ENCODE measurements around the gene C1orf174. TPM values are rescaled to one million over a fixed set of nuclear protein-coding genes. Genes with fewer than 3 reads are reported as not detected.

C1orf174 gene
- total and polyA plus RNA-seq, 2 experiments from 2014 or later = 17.6 to 22.2 TPM

DNA sequence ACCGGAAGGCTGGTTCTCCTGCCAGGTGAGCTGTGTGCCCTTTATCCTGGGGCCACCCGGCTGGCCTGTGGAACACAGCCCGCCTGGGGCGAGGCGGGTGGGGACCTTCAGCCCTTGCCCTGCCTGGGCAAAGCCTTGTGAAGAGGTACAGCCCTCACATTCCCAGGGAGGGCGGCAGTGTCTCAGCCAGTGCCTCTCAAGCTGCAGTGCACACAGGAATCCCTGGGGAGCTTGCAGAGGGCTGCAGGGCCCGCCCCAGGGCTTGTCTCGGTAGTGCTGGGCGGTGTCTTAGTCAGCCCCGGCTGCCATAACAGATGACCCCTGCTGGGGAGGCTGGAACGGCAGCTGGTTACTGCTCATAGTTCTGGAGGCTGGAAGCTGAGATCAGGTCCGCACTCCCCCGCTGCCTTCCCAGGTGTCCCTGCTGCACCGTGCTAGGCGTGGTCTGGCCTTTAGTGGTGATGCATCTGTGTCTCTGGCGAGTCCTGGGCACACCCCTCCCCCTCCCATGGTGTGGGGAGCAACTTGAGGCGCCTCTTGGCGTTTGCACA is 30.2 kb downstream of the C1orf174 start:
- H3K27ac ChIP-seq = no peak overlapping the region
- TF ChIP-seq CTCF (IDR thresholded peaks at IDR 0.05; ENCODE audit: low read depth, low read length) = no peak
- H3K9me3 ChIP-seq (ENCODE audit: low read depth) = no peaks in the 10 kb centered on the region
- no peaks in the 10 kb centered on the region for H3K36me3 ChIP-seq
- H3K27me3 ChIP-seq = no peaks in the 10 kb centered on the region
- DNase-seq (ENCODE audit: low read depth in 1 of 2, low spot score in 1 of 2) = peak in 1 of 2 donors; percentile 17
- no peaks in the 10 kb centered on the region for H3K4me1 ChIP-seq (ENCODE audit: low read depth)
- H3K4me3 ChIP-seq = no peak overlapping the region

DNA sequence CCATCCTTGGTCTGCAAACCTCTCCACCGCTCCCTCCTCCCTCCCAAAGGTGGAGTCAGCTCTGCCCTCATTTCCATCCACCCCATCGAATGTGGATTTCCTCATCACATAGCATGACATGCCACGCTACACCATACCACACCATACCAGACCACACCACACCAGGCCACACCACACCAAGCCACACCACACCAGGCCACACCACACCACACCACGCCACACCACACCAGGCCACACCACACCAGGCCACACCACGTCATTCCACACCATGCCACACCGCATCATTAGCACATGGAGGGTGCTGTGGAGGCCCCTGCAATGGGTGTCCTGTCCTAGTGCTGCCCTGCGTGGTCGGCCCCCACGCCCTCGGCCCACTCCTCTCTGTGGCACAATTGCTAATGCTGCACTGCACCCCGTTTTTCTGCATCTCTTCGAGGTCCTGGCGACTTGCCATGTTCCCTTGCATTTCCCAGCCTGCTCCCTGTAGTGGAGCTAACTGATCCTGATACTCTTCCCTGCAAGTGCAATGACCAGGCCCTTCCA is 31.5 kb downstream of the C1orf174 start:
- DNase-seq (ENCODE audit: low read depth in 1 of 2, low spot score in 1 of 2) = no peak
- H3K9me3 ChIP-seq (ENCODE audit: low read depth) = no peaks in the 10 kb centered on the region

GRCh38 chr1:3865606-3866160 is 34.4 kb downstream of the C1orf174 start:
- no peak for TF ChIP-seq CTCF (IDR thresholded peaks at IDR 0.05; ENCODE audit: low read depth, low read length)
- H3K4me1 ChIP-seq (ENCODE audit: low read depth) = no peaks in the 10 kb centered on the region
- H3K9me3 ChIP-seq (ENCODE audit: low read depth) = no peaks in the 10 kb centered on the region
- no peak overlapping the region for H3K27ac ChIP-seq
- H3K36me3 ChIP-seq = no peaks in the 10 kb centered on the region
- H3K4me3 ChIP-seq = no peak overlapping the region
- H3K27me3 ChIP-seq = no peaks in the 10 kb centered on the region
- DNase-seq (ENCODE audit: low read depth in 1 of 2, low spot score in 1 of 2) = no peak

More for the DNA sequence above, 31.5 kb downstream of the C1orf174 start:
- Histone ChIP-seq H3K27ac (no peak overlapping the region), H3K4me1 (ENCODE audit: low read depth) (no peaks in the 10 kb centered on the region), H3K36me3 (no peaks in the 10 kb centered on the region), H3K4me3 (no peak overlapping the region), H3K27me3 (no peaks in the 10 kb centered on the region)
- no peak for TF ChIP-seq CTCF (IDR thresholded peaks at IDR 0.05; ENCODE audit: low read depth, low read length)

GRCh38 chr1:3864884-3865283 is 35.2 kb downstream of the C1orf174 start:
- H3K36me3 ChIP-seq = no peaks in the 10 kb centered on the region
- TF ChIP-seq CTCF (IDR thresholded peaks at IDR 0.05; ENCODE audit: low read depth, low read length) = no peak
- H3K9me3 ChIP-seq (ENCODE audit: low read depth) = no peaks in the 10 kb centered on the region
- H3K27ac ChIP-seq = no peak overlapping the region
- H3K4me3 ChIP-seq = no peak overlapping the region
- no peak for DNase-seq (ENCODE audit: low read depth in 1 of 2, low spot score in 1 of 2)
- H3K4me1 ChIP-seq (ENCODE audit: low read depth) = no peaks in the 10 kb centered on the region
- no peaks in the 10 kb centered on the region for H3K27me3 ChIP-seq

- TF ChIP-seq CTCF (IDR thresholded peaks at IDR 0.05; ENCODE audit: low read depth, low read length) = no peak
- no peak for DNase-seq (ENCODE audit: low read depth in 1 of 2, low spot score in 1 of 2)
- no peaks in the 10 kb centered on the region for H3K9me3 ChIP-seq (ENCODE audit: low read depth)
- no peaks in the 10 kb centered on the region for H3K4me1 ChIP-seq (ENCODE audit: low read depth)
- no peaks in the 10 kb centered on the region for H3K36me3 ChIP-seq
- H3K27ac ChIP-seq = no peak overlapping the region
- H3K27me3 ChIP-seq = no peaks in the 10 kb centered on the region
- H3K4me3 ChIP-seq = no peak overlapping the region
Measured at GRCh38 chr1:3863231-3863935, 36.7 kb downstream of the C1orf174 start.

Data from cardiac muscle cell (in vitro differentiated cells and primary cell).